T-helper 1 cell treated with Interleukin-12 subunit alpha and Interleukin-12 subunit beta and Interleukin-4 antibody, amounts not matched to agents 30 μg/mL and 1 μg/mL, for 36 hours (primary cell): ENCODE data around the gene ZCRB1.

ENCODE experiments used
- H3K27ac Mint-ChIP-seq: one replicate; pipeline ENCODE4 v1.8.0; 2021; ENCODE audit warnings: mild to moderate bottlenecking, mixed read lengths
- H3K27me3 Mint-ChIP-seq: one replicate; pipeline ENCODE4 v1.8.0; 2021; ENCODE audit warnings: low read depth, mixed read lengths
- H3K36me3 Mint-ChIP-seq: one replicate; pipeline ENCODE4 v1.8.0; 2021; ENCODE audit warnings: low read depth, mixed read lengths
- H3K4me1 Mint-ChIP-seq: one replicate; pipeline ENCODE4 v1.8.0; 2021; ENCODE audit warnings: low read depth, mixed read lengths
- H3K4me3 Mint-ChIP-seq: one replicate; pipeline ENCODE4 v1.8.0; 2021; ENCODE audit warnings: mild to moderate bottlenecking, moderate library complexity, mixed read lengths
- H3K9me3 Mint-ChIP-seq: one replicate; pipeline ENCODE4 v1.8.0; 2021; ENCODE audit warnings: mixed read lengths

Gene ZCRB1

DNA sequence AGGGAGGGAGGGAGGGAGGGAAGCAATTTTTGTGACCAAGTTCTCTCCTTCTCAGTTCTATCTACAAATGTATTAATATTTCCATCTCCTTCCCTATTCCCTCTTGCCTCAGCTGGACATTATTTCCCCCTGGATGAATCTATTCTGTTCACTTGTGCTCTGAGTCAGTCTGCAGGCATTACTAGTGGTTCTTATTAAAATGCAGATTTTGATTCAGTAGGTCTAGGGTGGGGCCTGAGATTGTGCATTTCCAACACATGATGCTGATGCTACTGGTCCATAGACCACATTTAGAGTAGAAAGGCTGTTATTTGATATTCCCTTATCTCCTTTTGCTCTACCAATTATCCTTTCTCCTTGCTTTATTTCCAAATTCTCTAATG, 47.8 kb downstream of the ZCRB1 start:
- Mint-ChIP-seq H3K27ac (no peak overlapping the region), H3K27me3 (peaks cover 8% of the 10 kb centered on the region), H3K9me3 (no peaks in the 10 kb centered on the region), H3K4me3 (no peak overlapping the region), H3K36me3 (no peaks in the 10 kb centered on the region), H3K4me1 (no peaks in the 10 kb centered on the region)

DNA sequence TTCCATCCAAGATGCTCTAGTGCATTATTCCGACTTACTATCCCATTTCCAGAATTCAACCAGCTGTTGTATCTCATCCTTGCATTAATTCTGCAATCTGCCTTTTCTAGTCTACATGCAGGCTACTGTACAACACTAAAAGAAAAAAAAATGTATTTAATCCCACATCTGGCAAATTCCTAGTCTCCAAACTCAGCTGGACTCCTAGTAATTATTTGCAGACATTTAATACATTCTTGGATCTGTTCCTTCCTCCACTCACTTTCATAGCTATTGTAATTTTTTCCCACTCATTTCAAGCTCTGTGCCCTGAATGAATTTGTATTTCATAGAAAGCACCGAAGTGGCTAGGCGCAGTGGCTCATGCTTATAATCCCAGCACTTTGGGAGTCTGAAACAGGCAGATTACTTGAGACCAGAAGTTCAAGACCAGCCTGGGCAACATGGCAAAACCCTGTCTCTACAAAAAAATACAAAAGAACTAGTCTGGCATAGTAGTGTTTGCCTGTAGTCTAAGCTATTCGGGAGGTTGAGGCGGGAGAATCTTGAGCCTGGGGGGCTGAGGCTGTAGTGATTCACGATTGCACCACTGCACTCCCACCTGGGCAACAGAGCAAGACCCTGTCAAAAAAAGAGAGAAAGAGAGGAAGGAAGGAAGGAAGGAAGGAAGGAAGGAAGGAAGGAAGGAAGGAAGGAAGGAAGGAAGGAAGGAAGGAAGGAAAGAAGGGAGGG, 48.3 kb downstream of the ZCRB1 start:
- no peaks in the 10 kb centered on the region for H3K36me3 Mint-ChIP-seq
- H3K4me1 Mint-ChIP-seq: no peaks in the 10 kb centered on the region
- no peaks in the 10 kb centered on the region for H3K9me3 Mint-ChIP-seq
- no peak overlapping the region for H3K27ac Mint-ChIP-seq
- H3K27me3 Mint-ChIP-seq: peaks cover 8% of the 10 kb centered on the region
- no peak overlapping the region for H3K4me3 Mint-ChIP-seq

DNA sequence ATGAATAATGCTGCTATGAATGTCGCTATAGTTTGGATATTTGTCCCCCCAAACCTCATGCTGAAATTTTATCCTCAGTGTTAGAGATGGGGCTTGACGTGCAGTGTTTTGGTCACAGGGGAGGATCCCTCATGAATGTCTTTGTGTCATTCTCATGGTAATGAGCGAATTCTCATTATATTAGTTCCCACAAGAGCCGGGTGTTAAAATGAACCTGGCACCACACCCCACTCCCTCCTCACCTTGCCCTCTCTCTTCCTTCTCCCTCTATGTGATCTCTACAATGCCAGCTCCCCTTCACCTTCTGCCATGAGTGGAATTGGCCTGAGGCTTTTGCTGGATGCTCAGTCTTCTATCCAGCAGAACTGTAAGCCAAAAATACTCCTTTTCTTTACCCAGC, 50.4 kb downstream of the ZCRB1 start:
- peaks cover 12% of the 10 kb centered on the region for H3K27me3 Mint-ChIP-seq
- H3K4me3 Mint-ChIP-seq: no peak overlapping the region
- H3K4me1 Mint-ChIP-seq: peaks cover 3% of the 10 kb centered on the region
- no peak overlapping the region for H3K27ac Mint-ChIP-seq
- H3K9me3 Mint-ChIP-seq: no peaks in the 10 kb centered on the region
- H3K36me3 Mint-ChIP-seq: no peaks in the 10 kb centered on the region

DNA sequence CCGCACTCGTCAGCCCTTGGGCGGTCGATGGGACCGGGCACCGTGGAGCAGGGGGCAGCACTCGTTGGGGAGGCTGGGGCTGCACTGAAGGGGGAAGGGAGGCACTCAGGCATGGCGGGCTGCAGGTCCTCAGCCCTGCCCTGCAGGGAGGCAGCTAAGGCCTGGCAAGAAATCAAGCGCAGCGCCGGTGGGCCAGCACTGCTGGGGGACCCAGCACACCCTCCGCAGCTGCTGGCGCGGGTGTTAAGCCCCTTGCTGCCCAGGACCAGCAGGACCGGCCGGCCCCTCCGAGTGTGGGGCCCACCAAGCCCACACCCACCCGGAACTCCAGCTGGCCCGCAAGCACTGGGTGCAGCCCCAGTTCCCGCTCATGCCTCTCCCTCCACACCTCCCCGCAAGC, 52.2 kb downstream of the ZCRB1 start:
- no peak overlapping the region for H3K27ac Mint-ChIP-seq

DNA sequence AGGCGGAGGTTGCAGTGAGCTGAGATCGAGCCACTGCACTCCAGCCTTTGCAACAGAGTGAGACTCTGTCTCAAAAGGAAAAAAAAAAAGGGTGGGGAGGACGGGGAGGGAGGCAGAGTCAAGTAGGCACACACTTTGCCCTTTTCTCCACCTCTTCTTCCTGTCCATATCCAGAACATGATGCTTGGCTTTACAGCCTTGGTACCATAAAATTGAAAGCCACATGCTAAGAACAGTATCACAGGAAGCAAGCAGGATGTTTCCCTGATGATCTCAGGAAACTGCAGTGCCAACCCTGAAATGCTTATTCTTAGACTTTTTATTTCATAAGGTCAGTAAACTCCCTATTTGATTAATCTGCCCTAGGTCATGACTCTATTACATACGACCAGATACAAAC, 55.3 kb downstream of the ZCRB1 start:
- Mint-ChIP-seq H3K9me3 (no peaks in the 10 kb centered on the region), H3K27me3 (peaks cover 4% of the 10 kb centered on the region), H3K36me3 (no peaks in the 10 kb centered on the region), H3K4me3 (no peak overlapping the region), H3K27ac (no peak overlapping the region), H3K4me1 (peaks cover 3% of the 10 kb centered on the region)

More for the DNA sequence above, 52.2 kb downstream of the ZCRB1 start:
- Mint-ChIP-seq H3K36me3 (no peaks in the 10 kb centered on the region), H3K4me3 (no peak overlapping the region), H3K4me1 (peaks cover 3% of the 10 kb centered on the region), H3K27me3 (peaks cover 12% of the 10 kb centered on the region), H3K9me3 (no peaks in the 10 kb centered on the region)

DNA sequence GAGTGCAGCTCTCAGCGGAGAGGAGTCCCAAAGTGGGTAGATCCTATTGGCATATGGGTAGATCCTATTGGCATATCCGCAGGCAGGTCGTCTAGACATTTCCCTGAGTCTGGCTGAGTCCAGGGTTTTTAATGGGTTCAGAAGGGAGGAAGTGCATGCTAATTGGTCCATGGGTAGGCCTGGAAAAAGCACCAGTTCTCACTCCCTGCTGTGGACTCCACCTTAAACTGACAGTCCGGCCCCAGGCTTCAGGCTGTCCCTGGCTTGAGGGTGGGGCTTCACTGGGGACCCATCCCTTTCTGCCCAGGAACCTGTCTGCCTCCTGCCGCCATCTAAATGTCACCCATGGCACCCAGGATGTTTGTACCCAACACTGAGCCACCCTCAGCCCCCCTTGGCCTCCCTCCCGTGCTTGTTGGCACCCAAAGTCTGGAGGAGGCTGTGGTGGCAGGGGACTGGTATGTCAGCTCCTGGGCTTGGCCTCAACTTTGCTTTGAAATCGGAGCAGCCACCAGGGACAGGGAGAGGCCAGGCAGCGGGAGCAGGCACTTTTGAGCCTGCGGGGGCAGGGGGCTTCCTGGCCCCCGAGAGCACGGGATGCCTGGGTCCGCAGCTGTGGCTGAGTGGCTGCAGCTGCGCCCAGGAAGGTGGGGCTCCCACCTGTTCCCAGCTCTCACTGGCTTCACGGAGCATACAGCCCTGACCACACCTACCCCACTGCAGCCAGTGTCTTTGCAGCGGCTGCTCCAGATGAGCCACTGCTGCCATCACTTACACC, 58.3 kb downstream of the ZCRB1 start:
- H3K27me3 Mint-ChIP-seq: peaks cover 4% of the 10 kb centered on the region
- H3K36me3 Mint-ChIP-seq: no peaks in the 10 kb centered on the region
- H3K27ac Mint-ChIP-seq: no peak overlapping the region
- no peak overlapping the region for H3K4me3 Mint-ChIP-seq
- H3K4me1 Mint-ChIP-seq: peaks cover 6% of the 10 kb centered on the region
- no peaks in the 10 kb centered on the region for H3K9me3 Mint-ChIP-seq

DNA sequence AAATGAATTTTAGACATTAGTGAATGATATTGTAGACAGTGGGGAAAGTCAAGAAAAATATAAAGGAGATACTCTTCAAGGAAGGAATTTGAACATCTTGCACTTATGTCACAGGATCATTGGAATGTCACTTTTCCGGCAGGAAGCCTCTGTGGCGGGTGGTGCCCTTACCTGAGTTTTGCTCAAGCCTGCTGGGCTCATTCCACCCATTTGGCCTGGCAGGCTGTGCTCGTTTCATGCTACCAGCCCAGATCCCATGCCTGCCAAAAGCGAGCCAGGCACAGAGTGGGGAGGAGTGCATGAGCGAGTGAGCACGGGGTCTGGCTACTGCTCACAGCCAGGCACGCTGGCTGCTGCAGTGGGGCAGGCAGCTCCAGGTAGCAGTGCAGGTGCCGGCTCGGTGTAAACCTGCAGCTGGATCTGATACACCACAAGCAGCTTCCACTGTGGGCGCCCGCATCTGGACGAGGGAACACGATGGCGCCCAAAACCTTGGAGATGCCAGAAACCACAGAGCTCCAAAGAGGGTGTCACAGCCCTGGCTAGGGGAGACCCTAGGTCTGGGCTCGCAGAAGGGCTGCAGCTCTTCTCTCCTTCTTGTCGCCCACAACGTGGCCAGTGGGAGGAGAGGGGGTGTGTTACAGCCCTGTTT, 59.2 kb downstream of the ZCRB1 start:
- Mint-ChIP-seq H3K4me3 (no peak overlapping the region), H3K9me3 (no peaks in the 10 kb centered on the region), H3K4me1 (peaks cover 7% of the 10 kb centered on the region), H3K27ac (no peak overlapping the region), H3K36me3 (no peaks in the 10 kb centered on the region), H3K27me3 (peaks cover 4% of the 10 kb centered on the region)

DNA sequence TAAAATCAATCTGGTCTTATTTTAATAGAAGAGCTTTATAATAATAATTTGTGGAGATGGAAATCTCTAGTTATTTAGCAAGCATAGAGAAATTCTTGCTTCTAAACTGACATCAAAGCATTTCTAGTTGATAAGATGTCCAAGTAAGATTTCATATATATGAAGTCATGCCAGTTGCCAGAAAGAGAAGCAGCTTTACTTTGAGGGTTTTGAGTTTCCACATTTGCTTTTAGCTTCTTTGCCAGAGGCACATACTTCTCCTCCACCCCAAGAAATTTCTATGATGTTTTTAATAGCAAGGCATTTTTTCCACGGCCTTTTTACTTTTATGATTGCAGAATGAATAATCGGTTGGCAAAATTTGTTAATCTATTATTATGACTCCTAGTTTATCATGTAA, 63.6 kb downstream of the ZCRB1 start:
- Mint-ChIP-seq H3K27me3 (no peaks in the 10 kb centered on the region), H3K9me3 (no peaks in the 10 kb centered on the region), H3K36me3 (no peaks in the 10 kb centered on the region), H3K4me1 (peaks cover 5% of the 10 kb centered on the region), H3K27ac (no peak overlapping the region), H3K4me3 (no peak overlapping the region)
